Transverse colon (tissue), 3 donors: ENCODE results near the gene PDZD2.

ENCODE experiments used
- CTCF ChIP-seq, 5 experiments: fragments of 200-600 bp in 3 of 5; fragments of 450-650 bp in 2 of 5; sonication (generic) in 3 of 5; IDR thresholded peaks; 1 replicate in 2 of 5; 2 replicates in 3 of 5; pipeline ENCODE4 v1.5.1; 2016 to 2017; ENCODE audit warnings: antibody characterized with exemption in 5 of 5, inconsistent platforms in 3 of 5, mild to moderate bottlenecking in 2 of 5, moderate library complexity in 1 of 5
- POLR2A ChIP-seq: fragments of 450-650 bp; IDR thresholded peaks from one replicate; pipeline ENCODE4 v1.6.1; 2016; ENCODE audit warnings: antibody characterized with exemption, mild to moderate bottlenecking, moderate library complexity

DNA sequence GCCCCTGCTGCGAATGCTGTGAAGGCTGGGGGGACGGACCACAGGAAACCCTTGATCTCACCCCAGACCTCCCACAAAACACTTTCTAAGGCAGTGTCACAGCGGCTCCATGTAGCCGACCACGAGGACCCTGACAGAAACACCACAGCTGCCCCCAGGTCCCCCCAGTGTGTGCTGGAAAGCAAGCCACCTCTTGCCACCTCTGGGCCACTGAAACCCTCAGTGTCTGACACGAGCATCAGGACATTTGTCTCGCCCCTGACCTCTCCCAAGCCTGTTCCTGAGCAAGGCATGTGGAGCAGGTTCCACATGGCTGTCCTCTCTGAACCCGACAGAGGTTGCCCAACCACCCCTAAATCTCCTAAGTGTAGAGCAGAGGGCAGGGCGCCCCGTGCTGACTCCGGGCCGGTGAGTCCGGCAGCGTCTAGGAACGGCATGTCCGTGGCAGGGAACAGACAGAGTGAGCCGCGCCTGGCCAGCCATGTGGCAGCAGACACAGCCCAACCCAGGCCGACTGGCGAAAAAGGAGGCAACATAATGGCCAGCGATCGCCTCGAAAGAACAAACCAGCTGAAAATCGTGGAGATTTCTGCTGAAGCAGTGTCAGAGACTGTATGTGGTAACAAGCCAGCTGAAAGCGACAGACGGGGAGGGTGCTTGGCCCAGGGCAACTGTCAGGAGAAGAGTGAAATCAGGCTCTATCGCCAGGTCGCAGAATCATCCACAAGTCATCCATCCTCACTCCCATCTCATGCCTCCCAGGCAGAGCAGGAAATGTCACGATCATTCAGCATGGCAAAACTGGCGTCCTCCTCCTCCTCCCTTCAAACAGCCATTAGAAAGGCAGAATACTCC is 450.4 kb downstream of the PDZD2 start:
- TF ChIP-seq POLR2A (no peak), CTCF (IDR thresholded peaks at IDR 0.05) (no peak)
